SK-MEL-5 (cell line): ENCODE data around the gene RIPK1. TPM values are rescaled to one million over a fixed set of nuclear protein-coding genes. Genes with fewer than 3 reads are reported as not detected.
"Not testable (repeated sequence)": the region's sequence is repeated elsewhere in the genome, so short reads cannot be mapped to it uniquely, and the experiment has no call there.

ENCODE experiments used
- DNase-seq: peaks from one replicate; pipeline ENCODE4 v3.0.0-alpha.2; 2016; ENCODE audit warnings: low read depth, low spot score
- in situ Hi-C: cut with HindIII; loops from 2 replicates; pipeline ENCODE4 v1.10.0; 2016; ENCODE audit warnings: low sequenced_read_pairs, high pct_unique_total_duplicates, low pct_unique_long_range_greater_than_20kb
- total RNA-seq: library from RNA; depleted of rRNA; stranded (reverse); fragments of >200 nt; shearing (Covaris generic); gene quantifications from 2 replicates; pipeline ENCODE4 v1.2.3, GENCODE V29; 2014

Gene RIPK1
- total RNA-seq, 1 experiment from 2014 or later, result 29.6 TPM

- no peak for DNase-seq
- in situ Hi-C loops, result no loop called here
These were observed 74.2 kb downstream of the RIPK1 start for GRCh38 chr6:3142536-3142935.

GRCh38 chr6:3143158-3143557 lies 74.9 kb downstream of the RIPK1 start:
- in situ Hi-C loops, result no loop called here
- no peak for DNase-seq

- DNase-seq, result no peak
- in situ Hi-C loops, result no loop called here
These were observed 76.3 kb downstream of the RIPK1 start for GRCh38 chr6:3144571-3144970.

GRCh38 chr6:3147914-3148757 lies 79.8 kb downstream of the RIPK1 start:
- DNase-seq, result peak; percentile 44
- in situ Hi-C loops, result no loop called here

- in situ Hi-C loops, result no loop called here
- DNase-seq, result no peak
These were observed 83.4 kb downstream of the RIPK1 start for GRCh38 chr6:3151691-3152090.

GRCh38 chr6:3152689-3153088 lies 84.4 kb downstream of the RIPK1 start:
- in situ Hi-C loops, result no loop called here
- DNase-seq, result no peak

- DNase-seq, in situ Hi-C loops: not testable (repeated sequence)
These were observed 87.1 kb downstream of the RIPK1 start for GRCh38 chr6:3155416-3155815.

GRCh38 chr6:3156184-3157130 lies 88.2 kb downstream of the RIPK1 start:
- peak; percentile 34 for DNase-seq
- in situ Hi-C loops, result not testable (repeated sequence)

GRCh38 chr6:3157131-3157933 lies 89.0 kb downstream of the RIPK1 start, which contains the start of gene TUBB2A:
Gene TUBB2A, minus strand, starts transcription at chr6:3157544. Its CDS starts 81 bp downstream, at chr6:3157463.
- in situ Hi-C loops, result no loop called here
- peak; percentile 83 for DNase-seq

GRCh38 chr6:3159805-3160781 lies 91.8 kb downstream of the RIPK1 start:
- in situ Hi-C loops, result no loop called here
- DNase-seq, result no peak

GRCh38 chr6:3162067-3162497 lies 93.8 kb downstream of the RIPK1 start:
- DNase-seq, result peak; percentile 56
- in situ Hi-C loops, result no loop called here

GRCh38 chr6:3162565-3163247 lies 94.4 kb downstream of the RIPK1 start:
- DNase-seq, result peak; percentile 89
- in situ Hi-C loops, result no loop called here

GRCh38 chr6:3163248-3163594 lies 94.9 kb downstream of the RIPK1 start:
- in situ Hi-C loops, result no loop called here
- DNase-seq, result no peak

- DNase-seq, result no peak
- in situ Hi-C loops, result no loop called here
These were observed 96.1 kb downstream of the RIPK1 start for GRCh38 chr6:3164388-3164787.
